Measurements from ENCODE around the gene ELOVL2.
A peak's percentile ranks its signal among the peaks of the same experiment; 100 is the strongest.

The ELOVL2 gene

GRCh38 chr6:10979603-10980002 is 64.5 kb downstream of the ELOVL2 start:
- DNase-seq (ENCODE audit: low spot score): no peak

- DNase-seq (ENCODE audit: low spot score): no peak
Measured at GRCh38 chr6:10977231-10977968, 66.7 kb downstream of the ELOVL2 start.

GRCh38 chr6:10976571-10976970 is 67.5 kb downstream of the ELOVL2 start:
- DNase-seq (ENCODE audit: low spot score): peak; percentile 17

GRCh38 chr6:10972196-10972595 is 71.9 kb downstream of the ELOVL2 start:
- no peak for DNase-seq (ENCODE audit: low spot score)

GRCh38 chr6:10970731-10971130 is 73.4 kb downstream of the ELOVL2 start:
- DNase-seq (ENCODE audit: low spot score): no peak

GRCh38 chr6:10968776-10969175 is 75.3 kb downstream of the ELOVL2 start:
- DNase-seq (ENCODE audit: low spot score): peak; percentile 74

GRCh38 chr6:10964684-10965083 is 79.4 kb downstream of the ELOVL2 start:
- DNase-seq (ENCODE audit: low spot score): no peak

GRCh38 chr6:10963113-10963512 is 81.0 kb downstream of the ELOVL2 start:
- DNase-seq (ENCODE audit: low spot score): no peak

- peak; percentile 71 for DNase-seq (ENCODE audit: low spot score)
Measured at GRCh38 chr6:10962673-10963072, 81.4 kb downstream of the ELOVL2 start.

- DNase-seq (ENCODE audit: low spot score): no peak
Measured at GRCh38 chr6:10961837-10962236, 82.3 kb downstream of the ELOVL2 start.

- no peak for DNase-seq (ENCODE audit: low spot score)
Measured at GRCh38 chr6:10960171-10960570, 83.9 kb downstream of the ELOVL2 start.

GRCh38 chr6:10957414-10957886 is 86.7 kb downstream of the ELOVL2 start:
- no peak for DNase-seq (ENCODE audit: low spot score)

- DNase-seq (ENCODE audit: low spot score): no peak
Measured at GRCh38 chr6:10956776-10957175, 87.3 kb downstream of the ELOVL2 start.

- peak; percentile 81 for DNase-seq (ENCODE audit: low spot score)
Measured at GRCh38 chr6:10954590-10955010, 89.5 kb downstream of the ELOVL2 start.

GRCh38 chr6:10951675-10952282 is 92.3 kb downstream of the ELOVL2 start:
- peak; percentile 71 for DNase-seq (ENCODE audit: low spot score)

GRCh38 chr6:10949579-10950490 is 94.3 kb downstream of the ELOVL2 start:
- no peak for DNase-seq (ENCODE audit: low spot score)

- no peak for DNase-seq (ENCODE audit: low spot score)
Measured at GRCh38 chr6:10947966-10948365, 96.1 kb downstream of the ELOVL2 start.

- no peak for DNase-seq (ENCODE audit: low spot score)
Measured at GRCh38 chr6:10945845-10946244, 98.3 kb downstream of the ELOVL2 start.

- DNase-seq (ENCODE audit: low spot score): no peak
Measured at GRCh38 chr6:10939840-10940239, 104.3 kb downstream of the ELOVL2 start.

- DNase-seq (ENCODE audit: low spot score): no peak
Measured at GRCh38 chr6:10933126-10933525, 111.0 kb downstream of the ELOVL2 start.

Measured in GM03348 (cell line).